GM18868 (cell line): Measurements from ENCODE around the gene IFRD1.
"Not testable (repeated sequence)": the region's sequence is repeated elsewhere in the genome, so short reads cannot be mapped to it uniquely, and the experiment has no call there.

Source experiments
- ATAC-seq: cut with Tn5 transposase; IDR thresholded peaks from one replicate; pipeline ENCODE4 v1.9.1; 2021; ENCODE audit warnings: mild to moderate bottlenecking, moderate library complexity; ENCODE audit not compliant: unreplicated experiment

The IFRD1 gene

DNA sequence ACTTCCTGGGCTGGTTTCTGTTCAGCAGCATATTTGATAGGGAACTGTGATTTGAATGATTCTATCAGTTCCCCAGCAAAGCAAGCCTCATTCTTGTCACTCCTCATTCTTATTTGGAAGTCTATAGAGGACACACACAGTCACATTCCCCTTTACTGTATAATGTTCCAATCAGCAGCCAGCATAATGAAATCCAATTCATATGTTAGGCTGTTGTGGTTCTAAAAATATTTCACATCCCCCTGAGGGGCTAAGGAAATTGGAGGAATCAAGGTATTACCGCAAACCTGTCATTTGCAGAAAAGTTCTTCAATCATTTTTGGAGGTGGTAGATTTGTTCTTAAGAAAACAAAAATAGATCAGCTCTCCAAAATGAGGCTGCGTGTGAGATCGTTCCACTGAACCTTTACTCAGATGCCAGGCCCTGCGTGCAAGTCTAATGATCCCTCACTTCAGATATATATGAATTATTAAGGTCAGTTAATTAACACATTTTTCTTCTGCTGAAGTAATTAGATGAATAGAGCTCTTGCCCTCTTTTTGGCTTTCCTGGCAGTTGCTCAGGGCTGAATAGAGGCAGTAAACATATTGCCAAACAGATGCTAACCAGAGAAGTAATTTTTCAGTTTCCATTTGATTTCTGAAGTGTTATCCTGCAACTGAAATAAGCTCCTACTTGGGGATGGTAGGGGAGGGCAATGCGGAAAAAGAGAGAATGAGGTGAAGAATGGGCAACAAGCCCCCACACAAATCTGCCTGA, 62.4 kb downstream of the IFRD1 start:
- ATAC-seq: no peak

DNA sequence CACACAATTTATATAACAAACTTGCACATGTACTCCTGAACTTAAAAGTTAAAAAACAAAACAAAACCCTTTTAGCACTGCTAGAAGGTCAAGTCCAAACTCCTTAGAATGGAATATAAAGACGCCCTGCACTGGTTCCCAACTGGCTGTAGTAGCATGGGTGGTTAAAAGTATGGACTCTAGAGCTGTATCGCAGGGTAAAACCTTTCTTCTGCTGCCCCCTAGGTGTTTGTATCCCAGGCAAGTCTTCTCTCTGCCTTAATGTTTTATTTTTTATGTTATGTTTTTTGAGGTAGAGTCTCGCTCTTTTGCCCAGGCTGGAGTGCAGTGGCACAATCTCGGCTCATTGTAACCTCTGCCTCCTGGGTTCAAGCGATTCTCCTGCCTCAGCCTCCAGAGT, 65.7 kb downstream of the IFRD1 start:
- no peak for ATAC-seq

GRCh38 chr7:112516418-112516817, 66.2 kb downstream of the IFRD1 start:
- ATAC-seq: not testable (repeated sequence)

- no peak for ATAC-seq
These were observed 67.2 kb downstream of the IFRD1 start for GRCh38 chr7:112517487-112517886.

GRCh38 chr7:112520787-112521186, 70.5 kb downstream of the IFRD1 start:
- no peak for ATAC-seq

GRCh38 chr7:112521942-112522341, 71.7 kb downstream of the IFRD1 start:
- ATAC-seq: no peak

DNA sequence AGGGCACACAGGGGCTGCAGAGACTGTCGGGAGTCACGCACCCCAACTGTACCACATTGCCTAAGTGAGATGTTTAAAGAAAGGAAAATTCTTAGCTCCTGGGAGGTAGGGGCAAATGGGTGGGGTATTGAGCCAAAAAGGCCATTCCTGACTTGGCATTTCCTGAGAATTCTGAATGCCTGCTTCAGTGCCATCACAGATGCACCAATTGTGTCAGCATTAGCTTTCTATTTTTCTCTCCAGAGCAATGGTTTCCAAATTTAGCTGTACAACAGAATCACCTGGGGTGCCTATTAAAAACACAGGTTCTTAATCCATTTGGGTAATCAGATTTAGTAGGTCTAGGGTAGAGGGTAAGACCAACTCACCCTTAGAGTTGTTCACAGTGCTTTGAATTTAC, 73.6 kb downstream of the IFRD1 start:
- no peak for ATAC-seq
